A673 (cell line): ENCODE results near the gene PCSK6.

Source experiments
- EZH2 ChIP-seq: fragments of 200-600 bp; sonication (generic); IDR thresholded peaks from 2 replicates; pipeline ENCODE4 v1.6.1; 2017; ENCODE audit warnings: borderline replicate concordance, low read depth, mild to moderate bottlenecking, mixed read lengths, antibody characterized with exemption, low read length; ENCODE audit not compliant: poor library complexity, severe bottlenecking
- TF ChIP-seq, protein P1 (sequence below): fragments of 300-800, 200-600 bp; sonication (generic); conservative IDR thresholded peaks from 2 replicates; pipeline ENCODE4 v1.5.1; 2017; ENCODE audit warnings: low read depth, mild to moderate bottlenecking, antibody characterized with exemption, low read length, moderate library complexity, mixed read lengths

- no peak for TF ChIP-seq EZH2
- TF ChIP-seq, protein P1, sequence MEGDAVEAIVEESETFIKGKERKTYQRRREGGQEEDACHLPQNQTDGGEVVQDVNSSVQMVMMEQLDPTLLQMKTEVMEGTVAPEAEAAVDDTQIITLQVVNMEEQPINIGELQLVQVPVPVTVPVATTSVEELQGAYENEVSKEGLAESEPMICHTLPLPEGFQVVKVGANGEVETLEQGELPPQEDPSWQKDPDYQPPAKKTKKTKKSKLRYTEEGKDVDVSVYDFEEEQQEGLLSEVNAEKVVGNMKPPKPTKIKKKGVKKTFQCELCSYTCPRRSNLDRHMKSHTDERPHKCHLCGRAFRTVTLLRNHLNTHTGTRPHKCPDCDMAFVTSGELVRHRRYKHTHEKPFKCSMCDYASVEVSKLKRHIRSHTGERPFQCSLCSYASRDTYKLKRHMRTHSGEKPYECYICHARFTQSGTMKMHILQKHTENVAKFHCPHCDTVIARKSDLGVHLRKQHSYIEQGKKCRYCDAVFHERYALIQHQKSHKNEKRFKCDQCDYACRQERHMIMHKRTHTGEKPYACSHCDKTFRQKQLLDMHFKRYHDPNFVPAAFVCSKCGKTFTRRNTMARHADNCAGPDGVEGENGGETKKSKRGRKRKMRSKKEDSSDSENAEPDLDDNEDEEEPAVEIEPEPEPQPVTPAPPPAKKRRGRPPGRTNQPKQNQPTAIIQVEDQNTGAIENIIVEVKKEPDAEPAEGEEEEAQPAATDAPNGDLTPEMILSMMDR, result no peak
Measured at GRCh38 chr15:101357333-101357732, 132.2 kb downstream of the PCSK6 start.
